PC-3 (cell line): ENCODE measurements around the gene LRP1B.

Experiments used
- EZH2 ChIP-seq: fragments of 300-600 bp; sonication (generic); IDR thresholded peaks from one replicate; pipeline ENCODE4 v1.6.1; 2017; ENCODE audit warnings: antibody characterized with exemption, mild to moderate bottlenecking, low read length; ENCODE audit not compliant: unreplicated experiment
- EZH2phosphoT487 ChIP-seq: fragments of 300-600 bp; sonication (generic); IDR thresholded peaks from 2 replicates; pipeline ENCODE4 v1.6.1; 2018; ENCODE audit warnings: mild to moderate bottlenecking, antibody characterized with exemption, low read length, borderline replicate concordance
- TF ChIP-seq, protein P1 (sequence below): fragments of 300-600 bp; sonication (generic); conservative IDR thresholded peaks from 2 replicates; pipeline ENCODE4 v1.5.1; 2017; ENCODE audit warnings: antibody characterized with exemption, low read depth, mild to moderate bottlenecking, low read length

DNA sequence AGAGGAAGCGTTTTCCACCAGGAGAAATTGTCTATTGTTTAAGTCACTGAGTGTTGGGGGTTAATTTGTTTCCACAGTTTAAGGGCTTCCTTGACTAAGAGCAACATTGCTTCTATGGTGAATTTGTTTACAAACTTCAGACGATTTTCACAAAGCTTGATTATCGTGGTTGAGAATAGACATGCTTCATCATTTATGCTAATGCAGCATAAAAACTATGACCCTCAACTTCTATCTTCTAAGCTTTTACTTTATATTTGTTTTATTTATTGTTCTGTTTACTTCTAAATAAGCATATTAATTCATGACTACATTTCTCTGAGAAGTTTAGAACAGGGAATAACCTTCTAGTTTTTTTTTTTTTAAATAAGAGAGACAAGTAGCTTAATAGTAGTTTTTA is 483.5 kb downstream of the LRP1B start:
- no peak for TF ChIP-seq EZH2
- TF ChIP-seq, protein P1, sequence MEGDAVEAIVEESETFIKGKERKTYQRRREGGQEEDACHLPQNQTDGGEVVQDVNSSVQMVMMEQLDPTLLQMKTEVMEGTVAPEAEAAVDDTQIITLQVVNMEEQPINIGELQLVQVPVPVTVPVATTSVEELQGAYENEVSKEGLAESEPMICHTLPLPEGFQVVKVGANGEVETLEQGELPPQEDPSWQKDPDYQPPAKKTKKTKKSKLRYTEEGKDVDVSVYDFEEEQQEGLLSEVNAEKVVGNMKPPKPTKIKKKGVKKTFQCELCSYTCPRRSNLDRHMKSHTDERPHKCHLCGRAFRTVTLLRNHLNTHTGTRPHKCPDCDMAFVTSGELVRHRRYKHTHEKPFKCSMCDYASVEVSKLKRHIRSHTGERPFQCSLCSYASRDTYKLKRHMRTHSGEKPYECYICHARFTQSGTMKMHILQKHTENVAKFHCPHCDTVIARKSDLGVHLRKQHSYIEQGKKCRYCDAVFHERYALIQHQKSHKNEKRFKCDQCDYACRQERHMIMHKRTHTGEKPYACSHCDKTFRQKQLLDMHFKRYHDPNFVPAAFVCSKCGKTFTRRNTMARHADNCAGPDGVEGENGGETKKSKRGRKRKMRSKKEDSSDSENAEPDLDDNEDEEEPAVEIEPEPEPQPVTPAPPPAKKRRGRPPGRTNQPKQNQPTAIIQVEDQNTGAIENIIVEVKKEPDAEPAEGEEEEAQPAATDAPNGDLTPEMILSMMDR = no peak
- no peak for TF ChIP-seq EZH2phosphoT487
